Limb (tissue), 2 donors: ENCODE data around the gene MYB.

ENCODE experiments used
- DNase-seq, 2 donors: peaks; one replicate each; pipeline ENCODE4 v3.0.0-alpha.2; 2016; ENCODE audit errors: extremely low spot score in 2 of 2

The MYB gene

DNA sequence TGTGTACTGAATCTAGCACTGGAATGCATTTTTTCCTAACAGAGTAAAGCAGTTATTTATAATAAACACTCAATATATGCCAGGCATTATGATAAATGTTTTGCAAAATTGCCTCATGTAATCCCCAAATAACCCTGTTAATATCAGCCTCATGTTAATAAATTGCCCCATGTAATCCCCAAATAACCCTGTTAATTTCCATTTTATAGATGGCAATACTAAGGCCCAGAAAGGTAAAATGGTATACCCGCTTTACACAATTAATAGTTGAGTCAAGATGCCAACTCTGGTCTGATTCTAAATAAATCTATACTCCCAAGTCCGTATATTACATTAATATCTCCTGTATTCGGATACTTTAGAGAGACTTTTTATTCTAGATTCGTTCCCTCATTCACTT, 6.3 kb downstream of the MYB start:
- DNase-seq, result no peak

DNA sequence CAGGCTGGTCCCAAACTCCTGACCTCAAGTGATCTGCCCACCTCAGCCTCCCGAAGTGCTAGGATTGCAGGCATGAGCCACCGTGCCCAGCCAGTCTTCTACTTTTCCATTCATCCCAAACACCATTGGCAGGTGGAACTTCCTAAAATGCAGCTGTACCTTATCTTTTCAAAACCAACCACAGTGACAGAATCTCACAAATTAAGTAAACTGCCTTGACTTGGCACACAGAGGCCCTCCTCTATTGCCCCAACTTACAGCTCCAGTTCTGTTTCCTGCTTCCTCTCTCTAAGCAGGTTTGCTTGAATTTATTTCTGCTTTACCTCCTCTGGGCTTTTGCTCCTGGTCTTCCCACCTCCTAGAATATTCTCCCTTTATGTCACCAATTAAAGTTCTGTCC, 7.6 kb downstream of the MYB start:
- DNase-seq, result no peak

DNA sequence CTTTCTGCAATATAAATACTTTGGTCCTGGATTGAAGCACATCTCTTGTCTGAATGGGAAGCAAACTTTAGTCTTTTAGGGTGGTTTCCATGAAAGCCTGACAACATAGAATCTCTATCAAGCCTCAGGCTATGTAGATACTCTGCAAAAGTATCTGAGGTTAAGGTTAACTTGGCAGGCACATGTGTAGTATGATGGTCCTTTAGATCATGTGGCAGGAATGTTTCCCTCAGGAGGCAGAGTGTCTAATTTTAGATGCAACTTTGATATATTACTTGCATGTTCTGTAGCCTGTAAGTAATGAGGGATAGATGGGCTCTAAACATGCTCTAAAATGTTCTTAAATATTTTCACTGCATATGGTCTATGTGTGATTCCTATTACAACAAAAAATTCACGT, 8.2 kb downstream of the MYB start:
- DNase-seq, result no peak

- DNase-seq, result no peak
Observed at GRCh38 chr6:135191508-135192255, 10.6 kb downstream of the MYB start.

DNA sequence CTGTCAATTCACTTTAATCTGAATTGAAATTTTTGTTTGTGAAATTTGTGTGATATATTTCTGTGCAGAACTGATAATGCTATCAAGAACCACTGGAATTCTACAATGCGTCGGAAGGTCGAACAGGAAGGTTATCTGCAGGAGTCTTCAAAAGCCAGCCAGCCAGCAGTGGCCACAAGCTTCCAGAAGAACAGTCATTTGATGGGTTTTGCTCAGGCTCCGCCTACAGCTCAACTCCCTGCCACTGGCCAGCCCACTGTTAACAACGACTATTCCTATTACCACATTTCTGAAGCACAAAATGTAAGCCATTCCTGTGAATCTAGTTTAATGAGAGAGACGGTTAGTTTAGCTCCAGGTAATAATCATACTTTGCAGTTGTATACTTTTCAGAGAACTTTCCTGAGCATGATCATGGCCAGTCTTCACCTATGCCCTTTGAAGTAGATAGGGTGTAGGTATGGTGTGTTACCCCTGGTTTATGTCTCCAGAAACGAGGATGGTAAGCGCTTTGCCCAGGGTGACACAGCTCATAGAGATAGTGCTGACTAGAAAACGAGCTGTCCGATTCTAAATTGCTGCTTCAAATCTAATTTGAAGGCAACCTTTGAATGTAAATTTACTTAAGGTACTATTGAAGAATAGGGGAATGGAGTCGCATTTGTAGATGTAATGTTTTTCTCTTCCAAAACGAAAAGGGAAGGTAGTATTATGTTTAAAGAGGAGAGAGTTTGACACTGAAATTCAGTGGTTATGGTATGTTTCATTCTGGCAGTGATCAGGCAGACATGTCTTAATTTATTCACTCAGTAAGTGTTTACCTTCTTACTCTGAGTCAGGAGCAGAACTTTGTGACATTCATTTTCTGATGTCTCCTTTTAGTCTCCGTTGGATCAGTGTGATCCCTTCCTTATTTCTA, 11.4 kb downstream of the MYB start:
- no peak for DNase-seq

DNA sequence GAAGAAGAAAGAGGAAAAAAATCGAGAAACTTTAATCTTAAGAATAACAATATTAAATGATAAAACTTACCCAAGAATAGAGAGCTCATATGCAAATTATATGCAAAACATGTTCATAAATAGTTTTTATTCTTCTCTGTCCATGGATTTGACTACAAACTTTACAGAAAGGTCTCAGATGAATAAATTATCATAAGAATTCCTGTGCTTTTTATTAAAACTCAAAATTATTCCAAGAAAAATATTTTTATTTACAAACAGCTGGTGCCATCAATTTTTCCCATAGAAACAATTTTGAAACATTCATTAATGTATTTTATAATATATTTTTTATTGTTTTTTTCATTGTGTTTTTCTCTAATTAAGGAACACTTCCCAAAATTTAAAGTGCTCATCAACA, 12.1 kb downstream of the MYB start:
- DNase-seq, result no peak

GRCh38 chr6:135195041-135195440, 13.9 kb downstream of the MYB start:
- DNase-seq, result no peak

- DNase-seq, result no peak
Observed at GRCh38 chr6:135195522-135195921, 14.4 kb downstream of the MYB start.

DNA sequence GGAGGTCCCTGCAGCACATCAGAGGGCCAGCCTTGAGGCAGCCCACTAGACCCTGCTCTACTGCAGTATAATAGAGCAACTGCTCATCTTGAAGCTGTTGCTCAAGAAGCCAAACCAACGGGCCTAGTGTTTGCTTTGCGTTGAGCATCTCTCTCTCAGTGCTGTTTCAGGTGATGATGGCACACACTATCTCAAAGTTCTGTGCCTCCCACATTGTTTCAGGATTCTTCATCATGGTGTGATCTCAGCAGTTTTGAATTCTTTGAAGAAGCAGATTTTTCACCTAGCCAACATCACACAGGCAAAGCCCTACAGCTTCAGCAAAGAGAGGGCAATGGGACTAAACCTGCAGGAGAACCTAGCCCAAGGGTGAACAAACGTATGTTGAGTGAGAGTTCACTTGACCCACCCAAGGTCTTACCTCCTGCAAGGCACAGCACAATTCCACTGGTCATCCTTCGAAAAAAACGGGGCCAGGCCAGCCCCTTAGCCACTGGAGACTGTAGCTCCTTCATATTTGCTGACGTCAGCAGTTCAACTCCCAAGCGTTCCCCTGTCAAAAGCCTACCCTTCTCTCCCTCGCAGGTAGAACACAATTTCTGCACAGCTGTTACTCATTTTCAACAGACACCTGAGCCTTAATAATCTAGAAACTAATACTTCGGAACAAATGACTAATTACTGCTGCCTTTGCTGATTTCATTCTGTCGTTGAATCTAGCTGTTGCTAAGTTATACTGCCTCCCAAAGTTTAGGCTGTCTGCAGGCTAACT, 15.8 kb downstream of the MYB start:
- DNase-seq, result no peak

- DNase-seq, result no peak
Observed at GRCh38 chr6:135202836-135203235, 21.7 kb downstream of the MYB start.

DNA sequence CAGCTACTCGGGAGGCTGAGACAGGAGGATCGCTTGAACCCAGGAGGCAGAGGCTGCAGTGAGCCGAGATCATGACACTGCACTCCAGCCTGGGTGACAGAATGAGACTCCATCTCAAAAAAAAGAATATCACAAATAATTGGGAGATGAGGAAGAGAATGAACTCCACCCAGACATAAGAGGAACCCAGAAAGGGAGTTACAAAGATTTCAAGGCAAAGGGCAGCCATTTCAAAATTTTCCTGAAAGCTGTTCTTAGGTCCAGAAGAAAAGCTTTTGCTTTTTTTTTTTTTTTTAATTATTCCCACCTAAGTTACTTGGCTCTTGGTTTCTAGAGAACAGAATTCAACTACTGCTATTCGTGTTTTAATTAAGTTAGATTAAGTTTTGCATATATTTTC, 23.8 kb downstream of the MYB start:
- no peak for DNase-seq

DNA sequence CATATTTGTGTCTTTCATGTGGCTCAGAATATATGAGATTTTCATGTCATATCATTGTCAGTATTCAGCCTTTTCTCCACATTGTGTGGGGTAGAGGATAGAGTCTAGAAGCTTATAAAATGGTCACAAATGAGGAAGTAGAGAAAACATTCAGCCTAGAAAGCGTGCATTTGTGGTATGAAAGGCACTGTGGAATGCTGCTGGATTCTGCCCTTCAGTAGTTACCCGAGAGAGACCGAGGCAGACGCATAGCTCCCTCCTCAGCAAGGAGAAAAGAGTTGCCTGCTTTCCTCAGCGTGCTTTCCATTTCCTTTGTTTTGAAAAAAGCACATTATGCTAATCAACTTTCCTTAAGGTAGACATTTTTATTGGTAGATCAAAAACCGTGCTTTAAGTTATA, 28.7 kb downstream of the MYB start:
- no peak for DNase-seq

GRCh38 chr6:135210632-135211305, 29.7 kb downstream of the MYB start:
- DNase-seq, result no peak

- DNase-seq, result no peak
Observed at GRCh38 chr6:135211306-135211702, 30.2 kb downstream of the MYB start.

DNA sequence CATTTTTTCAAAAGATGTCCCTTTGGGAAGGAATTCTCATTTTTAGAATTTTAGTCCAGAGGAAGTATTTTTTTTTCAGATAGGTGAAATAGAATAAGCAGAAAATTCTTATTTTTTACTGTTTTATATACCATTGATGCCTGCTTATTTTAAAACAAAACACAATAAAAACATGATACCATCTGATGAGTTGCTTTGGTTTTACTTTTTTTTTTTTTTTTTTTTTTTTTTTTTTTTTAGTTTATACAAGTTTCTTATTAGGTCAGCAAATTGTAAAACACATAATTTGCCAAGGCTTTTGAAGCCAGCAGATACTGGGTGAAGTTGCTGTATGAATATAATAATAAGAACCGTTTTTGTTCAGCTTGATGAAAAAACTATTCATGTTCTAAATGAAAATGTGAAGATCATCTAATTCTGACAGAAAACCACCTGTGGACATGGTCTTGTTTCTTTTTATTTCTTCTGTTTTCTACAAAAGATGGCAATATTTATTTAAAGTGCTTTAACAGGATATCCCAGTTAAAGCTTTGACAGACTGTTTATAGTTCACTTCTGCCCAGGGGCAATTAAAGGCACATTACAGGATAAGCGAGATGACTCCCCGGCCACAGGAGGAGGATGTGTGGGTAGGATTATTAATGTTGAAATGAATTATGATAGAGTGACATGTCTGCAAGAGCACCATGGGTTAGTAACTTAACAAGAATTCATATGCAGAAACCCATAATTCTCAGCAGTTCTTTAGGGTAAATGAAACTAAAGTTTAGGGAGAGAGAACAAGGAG, 31.1 kb downstream of the MYB start:
- no peak for DNase-seq

DNA sequence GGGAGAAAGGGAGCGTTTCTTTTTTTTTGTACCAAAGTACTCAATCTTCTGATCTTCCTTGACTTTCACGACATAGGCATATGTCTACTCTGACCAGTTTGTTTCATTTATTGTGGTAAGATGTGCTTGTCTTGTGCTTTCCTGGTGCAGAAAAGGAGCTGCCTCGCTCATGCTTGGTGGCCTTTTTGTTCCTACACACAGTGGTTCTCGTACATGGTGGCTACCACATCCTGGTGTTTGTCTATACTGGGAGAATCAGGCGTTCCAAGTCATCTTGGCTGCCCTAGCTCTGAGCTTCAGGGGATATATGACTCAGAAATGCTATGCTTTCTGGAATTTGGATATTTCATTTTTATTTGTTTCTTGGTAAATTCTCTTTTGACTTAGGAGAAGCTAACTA, 31.8 kb downstream of the MYB start:
- DNase-seq, result no peak

DNA sequence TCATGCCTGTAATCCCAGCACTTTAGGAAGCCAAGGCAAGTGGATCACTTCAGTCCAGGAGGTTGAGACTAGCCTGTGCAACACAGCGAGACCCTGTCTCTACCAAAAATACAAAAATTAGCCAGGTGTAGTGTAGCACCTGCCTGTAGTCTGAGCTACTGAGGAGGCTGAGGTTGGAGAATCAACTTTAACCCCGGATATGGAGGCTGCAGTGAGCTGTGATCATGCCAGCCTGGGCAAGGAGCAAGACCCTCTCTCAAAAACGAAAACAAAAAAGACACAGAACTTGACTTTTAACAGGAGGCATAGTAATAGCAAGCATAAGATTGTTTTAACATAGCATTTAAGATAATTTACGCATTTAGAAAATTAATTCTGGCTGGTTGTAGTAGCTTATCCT, 32.5 kb downstream of the MYB start:
- DNase-seq, result no peak

GRCh38 chr6:135215160-135215559, 34.1 kb downstream of the MYB start:
- no peak for DNase-seq

DNA sequence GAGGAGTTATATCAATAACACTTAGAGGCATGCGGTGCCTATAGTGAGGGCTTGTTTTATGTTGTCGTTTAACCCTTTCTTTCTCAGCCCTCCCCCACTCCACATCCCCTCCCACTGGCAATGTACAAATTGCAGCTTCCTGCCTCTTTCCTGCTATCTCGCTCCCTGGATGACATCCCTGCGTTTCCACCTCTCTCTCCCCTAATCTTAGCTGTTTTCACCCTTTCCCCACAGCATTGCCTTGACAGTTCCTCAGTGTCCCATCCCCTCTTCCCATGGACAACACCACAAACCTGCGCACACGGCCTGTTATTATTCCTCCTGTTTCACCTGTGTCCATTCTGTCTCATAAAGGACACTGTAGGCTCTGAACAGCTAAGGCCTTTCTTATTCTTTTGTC, 34.5 kb downstream of the MYB start:
- DNase-seq, result no peak

GRCh38 chr6:135217663-135218062, 36.6 kb downstream of the MYB start:
- no peak for DNase-seq

DNA sequence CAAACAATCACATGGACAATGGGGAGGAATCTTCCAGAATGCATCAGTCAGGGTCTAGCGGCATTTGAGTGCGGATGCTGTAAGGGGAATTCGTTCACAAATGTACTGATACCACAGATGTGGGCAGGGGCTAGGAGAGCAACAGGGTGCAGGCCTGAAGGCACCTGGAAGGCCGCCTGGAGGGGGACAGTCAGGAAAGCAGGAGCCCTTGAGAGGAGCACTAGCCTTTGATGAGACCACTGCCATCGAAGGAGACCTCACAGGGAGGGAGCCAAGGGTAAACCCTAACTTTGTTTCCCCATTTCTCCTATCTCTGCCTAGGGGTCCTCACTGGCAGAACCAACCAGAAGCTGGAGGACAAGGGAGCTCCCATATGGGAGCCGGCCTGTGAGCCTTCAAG, 38.2 kb downstream of the MYB start:
- no peak for DNase-seq
